Endodermal cell (in vitro differentiated cells): Measurements from ENCODE around the gene TMEM59. TPM values are rescaled to one million over a fixed set of nuclear protein-coding genes. Genes with fewer than 3 reads are reported as not detected.

Source experiments
- DNase-seq: peaks from one replicate; pipeline ENCODE4 v3.0.0-alpha.2; 2017
- H3K27ac ChIP-seq: 2 replicates; pipeline ENCODE4 v1.5.1; 2013; ENCODE audit warnings: mild to moderate bottlenecking, low read depth, low read length, moderate library complexity
- H3K27me3 ChIP-seq: 2 replicates; pipeline ENCODE4 v1.6.1; 2013; ENCODE audit warnings: mild to moderate bottlenecking, low read length, moderate library complexity; ENCODE audit not compliant: insufficient read depth, control insufficient read depth, poor library complexity, severe bottlenecking
- H3K36me3 ChIP-seq: 2 replicates; pipeline ENCODE4 v1.7.0; 2013; ENCODE audit warnings: mild to moderate bottlenecking, low read length, moderate library complexity; ENCODE audit not compliant: control insufficient read depth, insufficient read depth
- H3K4me1 ChIP-seq: one replicate; pipeline ENCODE4 v1.7.0; 2013; ENCODE audit warnings: low read length; ENCODE audit not compliant: control insufficient read depth, insufficient read depth
- H3K4me3 ChIP-seq: 2 replicates; pipeline ENCODE4 v1.5.1; 2013; ENCODE audit warnings: mild to moderate bottlenecking, low read length, moderate library complexity
- H3K9ac ChIP-seq: 2 replicates; pipeline ENCODE4 v1.6.1; 2013; ENCODE audit warnings: mild to moderate bottlenecking, low read length, moderate library complexity; ENCODE audit not compliant: poor library complexity, severe bottlenecking; ENCODE audit errors: extremely low read depth
- H3K9me3 ChIP-seq: 2 replicates; pipeline ENCODE4 v1.6.1; 2013; ENCODE audit warnings: mild to moderate bottlenecking, low read length, moderate library complexity; ENCODE audit not compliant: control insufficient read depth
- H3K27ac Mint-ChIP-seq: 2 replicates; pipeline ENCODE4 v1.8.0; 2020; ENCODE audit warnings: mixed read lengths
- H3K27me3 Mint-ChIP-seq: 2 replicates; pipeline ENCODE4 v1.8.0; 2021; ENCODE audit warnings: mild to moderate bottlenecking, mixed read lengths; ENCODE audit not compliant: insufficient read depth
- H3K36me3 Mint-ChIP-seq: 2 replicates; pipeline ENCODE4 v1.8.0; 2020; ENCODE audit warnings: low read depth, mixed read lengths
- H3K4me1 Mint-ChIP-seq: 2 replicates; pipeline ENCODE4 v1.8.0; 2020; ENCODE audit warnings: mixed read lengths
- H3K4me3 Mint-ChIP-seq: 2 replicates; pipeline ENCODE4 v1.8.0; 2020; ENCODE audit warnings: mild to moderate bottlenecking, moderate library complexity, mixed read lengths
- H3K9me3 Mint-ChIP-seq: 2 replicates; pipeline ENCODE4 v1.8.0; 2020; ENCODE audit warnings: mild to moderate bottlenecking, mixed read lengths
- WGBS, 2 experiments: methylation state at CpG; one replicate each; pipeline versions ENCODE4 v1.1.5 to v1.1.7; 2013; ENCODE audit warnings: missing lambda C conversion rate in 2 of 2, mixed read lengths in 1 of 2; ENCODE audit not compliant: insufficient coverage in 1 of 2, insufficient read length in 1 of 2; 5-methylcytosine and 5-hydroxymethylcytosine counted together
- total RNA-seq, 2 donors: library from RNA; stranded (reverse); fragmentation: NEBNext Ultra II Directional in 1 of 2; extraction: Animal tissue kit (Norgen Biotek cat#: 25700) in 1 of 2; gene quantifications; 2 replicates in 1 of 2; 3 replicates in 1 of 2; pipeline ENCODE4 v1.2.1, GENCODE V29; 2021
- TF ChIP-seq, protein P1 (sequence below): fragments of 200-600 bp; sonication (generic); conservative IDR thresholded peaks from 2 replicates; pipeline ENCODE4 v1.5.0; 2021; ENCODE audit warnings: antibody characterized with exemption, mild to moderate bottlenecking

TMEM59 gene
- total RNA-seq, 2 donors from 2014 or later = 99.6 to 112 TPM

DNA sequence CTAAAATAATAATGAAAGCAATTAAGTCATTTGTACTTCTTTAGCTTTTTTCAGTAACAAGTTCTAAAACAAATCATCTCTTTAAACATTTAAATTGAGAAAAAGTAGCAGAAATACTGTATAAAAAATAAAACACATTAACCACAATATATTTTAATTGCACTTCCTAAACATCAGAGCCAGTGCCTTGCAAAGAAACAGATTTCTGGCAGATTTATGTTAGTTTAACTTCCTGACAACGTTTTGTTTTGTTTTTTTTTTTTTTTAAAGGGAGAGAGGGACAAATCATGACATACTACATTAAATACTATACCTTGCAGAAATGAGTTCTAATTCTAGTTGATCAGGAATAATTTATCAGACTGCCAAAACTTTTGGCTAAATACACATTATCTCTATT lies 11.2 kb downstream of the TMEM59 start:
- Mint-ChIP-seq H3K4me1 (peaks cover 3% of the 10 kb centered on the region), H3K27me3 (no peaks in the 10 kb centered on the region), H3K4me3 (no peak overlapping the region), H3K36me3 (peaks cover 19% of the 10 kb centered on the region), H3K27ac (no peak overlapping the region), H3K9me3 (no peaks in the 10 kb centered on the region)
- Histone ChIP-seq H3K36me3 (peaks cover 44% of the 10 kb centered on the region), H3K27me3 (no peaks in the 10 kb centered on the region), H3K9ac (no peak overlapping the region), H3K9me3 (no peaks in the 10 kb centered on the region), H3K4me3 (no peak overlapping the region), H3K4me1 (no peaks in the 10 kb centered on the region), H3K27ac (no peak overlapping the region)
- no peak for DNase-seq
- TF ChIP-seq, protein P1, sequence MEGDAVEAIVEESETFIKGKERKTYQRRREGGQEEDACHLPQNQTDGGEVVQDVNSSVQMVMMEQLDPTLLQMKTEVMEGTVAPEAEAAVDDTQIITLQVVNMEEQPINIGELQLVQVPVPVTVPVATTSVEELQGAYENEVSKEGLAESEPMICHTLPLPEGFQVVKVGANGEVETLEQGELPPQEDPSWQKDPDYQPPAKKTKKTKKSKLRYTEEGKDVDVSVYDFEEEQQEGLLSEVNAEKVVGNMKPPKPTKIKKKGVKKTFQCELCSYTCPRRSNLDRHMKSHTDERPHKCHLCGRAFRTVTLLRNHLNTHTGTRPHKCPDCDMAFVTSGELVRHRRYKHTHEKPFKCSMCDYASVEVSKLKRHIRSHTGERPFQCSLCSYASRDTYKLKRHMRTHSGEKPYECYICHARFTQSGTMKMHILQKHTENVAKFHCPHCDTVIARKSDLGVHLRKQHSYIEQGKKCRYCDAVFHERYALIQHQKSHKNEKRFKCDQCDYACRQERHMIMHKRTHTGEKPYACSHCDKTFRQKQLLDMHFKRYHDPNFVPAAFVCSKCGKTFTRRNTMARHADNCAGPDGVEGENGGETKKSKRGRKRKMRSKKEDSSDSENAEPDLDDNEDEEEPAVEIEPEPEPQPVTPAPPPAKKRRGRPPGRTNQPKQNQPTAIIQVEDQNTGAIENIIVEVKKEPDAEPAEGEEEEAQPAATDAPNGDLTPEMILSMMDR = no peak
- no CpG with 5 or more reads among the region's 1 CpG for WGBS, 2 experiments

DNA sequence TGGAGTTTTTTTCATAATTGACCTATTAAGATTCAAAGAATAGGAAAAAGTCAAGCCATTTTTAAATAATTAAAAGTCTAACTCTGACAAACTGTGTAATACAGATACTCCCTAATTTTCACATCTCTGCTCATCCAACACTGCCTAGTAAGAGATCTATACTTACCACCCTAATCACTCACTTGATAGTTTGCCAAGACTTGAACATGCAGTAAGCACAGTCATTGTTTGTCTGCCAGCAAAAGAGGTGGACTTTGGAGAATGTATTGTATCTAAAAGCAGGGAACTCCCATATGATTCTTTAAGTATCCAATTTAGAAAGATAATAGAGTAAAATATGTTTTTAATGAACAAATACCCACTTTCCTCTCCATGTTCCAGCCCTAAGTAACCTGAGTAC lies 15.5 kb downstream of the TMEM59 start:
- Mint-ChIP-seq H3K36me3 (peaks cover 30% of the 10 kb centered on the region), H3K4me3 (no peak overlapping the region), H3K27me3 (no peaks in the 10 kb centered on the region), H3K4me1 (peaks cover 3% of the 10 kb centered on the region), H3K9me3 (no peaks in the 10 kb centered on the region), H3K27ac (no peak overlapping the region)
- no peak overlapping the region for H3K4me3 ChIP-seq
- H3K27ac ChIP-seq = no peak overlapping the region
- no peak overlapping the region for H3K9ac ChIP-seq
- no peaks in the 10 kb centered on the region for H3K27me3 ChIP-seq
- peaks cover 55% of the 10 kb centered on the region for H3K36me3 ChIP-seq
- no peaks in the 10 kb centered on the region for H3K4me1 ChIP-seq
- no peaks in the 10 kb centered on the region for H3K9me3 ChIP-seq
- no peak for DNase-seq
- TF ChIP-seq, protein P1 = no peak

DNA sequence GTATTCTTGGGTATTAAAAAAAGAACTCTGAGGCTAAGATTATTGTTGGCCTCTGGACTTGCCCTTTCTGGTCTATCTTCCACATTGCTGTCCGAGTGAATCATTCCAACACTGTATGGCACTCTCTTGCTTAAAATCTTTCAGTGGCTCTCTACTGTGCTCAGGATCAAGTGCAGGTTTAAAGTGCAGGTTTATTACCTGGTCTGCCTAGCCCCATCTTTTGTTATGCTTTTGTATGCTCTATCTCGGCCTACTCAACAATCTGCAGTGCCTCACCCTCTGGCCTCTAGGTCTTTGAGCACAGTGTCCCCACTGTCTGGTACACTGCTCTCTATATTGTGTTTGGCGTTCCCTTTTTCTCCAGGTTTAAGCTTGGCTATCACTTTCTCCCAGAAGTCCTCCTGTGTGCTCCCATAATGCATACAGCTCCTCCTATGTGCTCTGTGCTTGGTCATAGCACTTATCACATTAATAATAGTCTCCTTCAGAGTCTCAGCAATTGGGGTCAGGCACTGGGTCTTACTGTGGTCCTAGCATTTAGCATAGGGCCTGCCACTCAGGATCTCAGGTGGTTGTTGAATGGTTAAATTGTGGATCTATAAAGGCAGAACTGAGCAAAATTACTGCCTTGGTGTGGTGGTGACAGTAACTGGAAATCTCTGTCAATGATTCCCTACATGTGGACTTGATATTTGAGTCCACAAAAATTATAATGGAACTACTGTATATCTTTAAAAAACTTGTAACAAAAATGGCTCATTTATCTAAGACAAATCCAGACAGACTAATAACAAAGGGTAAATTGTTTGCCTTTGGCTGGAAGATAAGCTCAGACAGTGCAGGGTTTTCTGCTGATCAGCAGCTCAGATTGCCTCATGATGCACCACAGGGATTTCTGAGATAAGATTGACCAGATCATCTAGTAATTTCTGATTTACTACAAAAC lies 24.4 kb downstream of the TMEM59 start:
- no peak overlapping the region for H3K27ac ChIP-seq
- no peak overlapping the region for H3K4me3 Mint-ChIP-seq
- H3K4me3 ChIP-seq = no peak overlapping the region
- H3K4me1 ChIP-seq = peaks cover 6% of the 10 kb centered on the region
- WGBS, 2 experiments = 77 to 88% methylated on average over 3 of the region's 3 CpGs
- peaks cover 19% of the 10 kb centered on the region for H3K4me1 Mint-ChIP-seq
- DNase-seq = no peak
- H3K9ac ChIP-seq = no peak overlapping the region
- no peaks in the 10 kb centered on the region for H3K9me3 ChIP-seq
- H3K36me3 Mint-ChIP-seq = peaks cover 22% of the 10 kb centered on the region
- peaks cover 8% of the 10 kb centered on the region for H3K36me3 ChIP-seq
- no peaks in the 10 kb centered on the region for H3K27me3 Mint-ChIP-seq
- peak overlapping the region; percentile 10 for H3K27ac Mint-ChIP-seq
- H3K9me3 Mint-ChIP-seq = peaks cover 5% of the 10 kb centered on the region
- TF ChIP-seq, protein P1 = no peak
- H3K27me3 ChIP-seq = no peaks in the 10 kb centered on the region
